HCT116 (cell line): ENCODE measurements around the gene LRP1B. TPM values are rescaled to one million over a fixed set of nuclear protein-coding genes. Genes with fewer than 3 reads are reported as not detected.

ENCODE experiments used
- ATAC-seq: fragments of 200-7000 bp; cut with Tn5 transposase; 2 replicates; pipeline ENCODE4 v1.9.1; 2020; ENCODE audit warnings: mild to moderate bottlenecking, moderate library complexity
- BruUV-seq: library from RNA; stranded (reverse); fragments of 400-500 nt; replicated peaks from 2 replicates; lab custom pipeline; 2021; lab: Mats Ljungman, UMichigan
- CTCF ChIA-PET: fragments of 300-600 bp; sonication (Branson Sonifier 250); formaldehyde crosslinking; loops from one replicate; lab custom pipeline; 2021; ENCODE audit warnings: antibody characterized with exemption; lab: Charles Lee
- POLR2A ChIA-PET: fragments of 300-600, 350-600 bp; sonication (Branson Sonifier 250); formaldehyde crosslinking; loops from one replicate; lab custom pipeline; 2021; ENCODE audit warnings: antibody characterized with exemption; lab: Charles Lee
- RAD21 ChIA-PET, 2 experiments: fragments of 300-600 bp; sonication (Branson Sonifier 250); formaldehyde crosslinking; loops; one replicate each; lab custom pipeline; 2023; ENCODE audit warnings: low total read pairs in 2 of 2; ENCODE audit not compliant: uncharacterized antibody in 2 of 2, unreplicated experiment in 2 of 2, low non-redundant PET in 1 of 2; lab: Charles Lee
- DNase-seq: peaks from one replicate; pipeline ENCODE4 v3.0.0-alpha.2; 2010; ENCODE audit warnings: low read depth, low spot score
- H2AFZ ChIP-seq: fragments of 200-600 bp; shearing (Covaris generic), sonication (generic); 2 replicates; pipeline ENCODE4 v1.6.1; 2017; ENCODE audit warnings: low read depth, mixed run types, mixed read lengths, antibody characterized with exemption, low read length; ENCODE audit not compliant: poor library complexity, severe bottlenecking
- H3K27ac ChIP-seq: 2 replicates; pipeline ENCODE4 v1.5.1; 2012; ENCODE audit warnings: low read depth, low read length
- H3K27me3 ChIP-seq: fragments of 200-600 bp; sonication (generic); 2 replicates; pipeline ENCODE4 v1.6.1; 2016; ENCODE audit warnings: mixed run types, low read length, mixed read lengths; ENCODE audit not compliant: insufficient read depth
- H3K36me3 ChIP-seq, 2 experiments: fragments of 200-500 bp in 1 of 2; fragments of 200-600 bp in 1 of 2; sonication (Bioruptor generic) in 1 of 2; sonication (generic) in 1 of 2; 2 replicates each; pipeline versions ENCODE4 v1.5.1 to v1.6.1; 2014 to 2016; ENCODE audit warnings: low read length in 2 of 2, inconsistent platforms in 1 of 2, mixed read lengths in 1 of 2, mixed run types in 1 of 2; ENCODE audit not compliant: insufficient read depth in 2 of 2, control insufficient read depth in 1 of 2
- H3K4me1 ChIP-seq, 2 experiments: fragments of 200-600 bp in 1 of 2; sonication (generic) in 1 of 2; 2 replicates each; pipeline versions ENCODE4 v1.5.1 to v1.6.1; 2012 to 2017; ENCODE audit warnings: low read length in 2 of 2, inconsistent platforms in 1 of 2, mild to moderate bottlenecking in 1 of 2, mixed read lengths in 1 of 2, mixed run types in 1 of 2, moderate library complexity in 1 of 2; ENCODE audit not compliant: insufficient read depth in 2 of 2, control insufficient read depth in 1 of 2
- H3K4me2 ChIP-seq: fragments of 200-600 bp; sonication (generic); 2 replicates; pipeline ENCODE4 v1.6.1; 2017; ENCODE audit warnings: mixed run types, low read length, mixed read lengths
- H3K4me3 ChIP-seq, 2 experiments: fragments of 200-600 bp in 1 of 2; sonication (generic) in 1 of 2; replicated peaks in 1 of 2; 2 replicates each; pipeline ENCODE4 v1.5.1; 2011 to 2016; ENCODE audit warnings: low read length in 2 of 2, control low read depth in 1 of 2, low read depth in 1 of 2, mild to moderate bottlenecking in 1 of 2, mixed read lengths in 1 of 2, mixed run types in 1 of 2
- H3K79me2 ChIP-seq: fragments of 200-600 bp; sonication (generic); 2 replicates; pipeline ENCODE4 v1.6.1; 2017; ENCODE audit warnings: mild to moderate bottlenecking, mixed run types, low read length, moderate library complexity, mixed read lengths; ENCODE audit not compliant: insufficient read depth
- H3K9ac ChIP-seq: fragments of 200-600 bp; sonication (generic); 2 replicates; pipeline ENCODE4 v1.6.1; 2016; ENCODE audit warnings: low read length, mixed read lengths
- H3K9me2 ChIP-seq: fragments of 200-600 bp; sonication (generic), shearing (Covaris generic); 2 replicates; pipeline ENCODE4 v1.6.1; 2017; ENCODE audit warnings: mixed run types, mild to moderate bottlenecking, moderate library complexity; ENCODE audit not compliant: insufficient read depth
- H3K9me3 ChIP-seq, 2 experiments: fragments of 200-500 bp in 1 of 2; fragments of 200-600 bp in 1 of 2; sonication (Bioruptor generic) in 1 of 2; sonication (generic) in 1 of 2; 2 replicates each; pipeline ENCODE4 v1.6.1; 2014 to 2017; ENCODE audit warnings: low read length in 2 of 2, mixed read lengths in 2 of 2, inconsistent platforms in 1 of 2, low read depth in 1 of 2, mild to moderate bottlenecking in 1 of 2, mixed run types in 1 of 2, moderate library complexity in 1 of 2; ENCODE audit not compliant: control insufficient read depth in 1 of 2, insufficient read depth in 1 of 2
- H4K20me1 ChIP-seq: fragments of 200-600 bp; sonication (generic), shearing (Covaris generic); 2 replicates; pipeline ENCODE4 v1.6.1; 2017; ENCODE audit warnings: mixed run types, mild to moderate bottlenecking, moderate library complexity; ENCODE audit not compliant: insufficient read depth
- CBX3 ChIP-seq: IDR thresholded peaks from 2 replicates; pipeline ENCODE4 v1.6.1; 2012; ENCODE audit warnings: low read depth
- CEBPB ChIP-seq: IDR thresholded peaks from 2 replicates; pipeline ENCODE4 v1.6.1; 2012; ENCODE audit warnings: low read depth
- EGR1 ChIP-seq: IDR thresholded peaks from 2 replicates; pipeline ENCODE4 v1.6.1; 2012; ENCODE audit warnings: low read depth
- ELF1 ChIP-seq: IDR thresholded peaks from 2 replicates; pipeline ENCODE4 v1.6.1; 2012; ENCODE audit warnings: low read depth, borderline replicate concordance
- EZH2 ChIP-seq: fragments of 200-600 bp; sonication (generic); IDR thresholded peaks from 2 replicates; pipeline ENCODE4 v1.6.1; 2017; ENCODE audit warnings: antibody characterized with exemption, mixed run types
- EZH2phosphoT487 ChIP-seq: fragments of 200-600 bp; IDR thresholded peaks from 2 replicates; pipeline ENCODE4 v1.6.1; 2018; ENCODE audit warnings: antibody characterized with exemption, borderline replicate concordance
- FOSL1 ChIP-seq: IDR thresholded peaks from 2 replicates; pipeline ENCODE4 v1.6.1; 2012; ENCODE audit warnings: low read depth
- JUND ChIP-seq: IDR thresholded peaks from 2 replicates; pipeline ENCODE4 v1.6.1; 2012
- POLR2A ChIP-seq: IDR thresholded peaks from 2 replicates; pipeline ENCODE4 v1.7.0; 2011; ENCODE audit warnings: borderline replicate concordance; ENCODE audit not compliant: insufficient read depth, insufficient read length; ENCODE audit errors: extremely low read depth
- POLR2AphosphoS5 ChIP-seq: IDR thresholded peaks from 2 replicates; pipeline ENCODE4 v1.6.1; 2011; ENCODE audit warnings: mild to moderate bottlenecking, low read depth, low read length, moderate library complexity
- RAD21 ChIP-seq: IDR thresholded peaks from 2 replicates; pipeline ENCODE4 v1.6.1; 2012; ENCODE audit warnings: low read depth, mild to moderate bottlenecking
- SIN3A ChIP-seq: IDR thresholded peaks from 2 replicates; pipeline ENCODE4 v1.6.1; 2012; ENCODE audit warnings: low read depth
- SP1 ChIP-seq: IDR thresholded peaks from 2 replicates; pipeline ENCODE4 v1.6.1; 2012; ENCODE audit warnings: low read depth
- SRF ChIP-seq: IDR thresholded peaks from 2 replicates; pipeline ENCODE4 v1.6.1; 2012; ENCODE audit warnings: low read depth
- TCF7L2 ChIP-seq: IDR thresholded peaks from 2 replicates; pipeline ENCODE4 v1.7.0; 2011; ENCODE audit warnings: borderline replicate concordance, inconsistent platforms; ENCODE audit not compliant: insufficient read depth, insufficient read length; ENCODE audit errors: extremely low read depth
- ZFX ChIP-seq: fragments of 450-650 bp; IDR thresholded peaks from 2 replicates; pipeline ENCODE4 v1.6.1; 2017
- ZNF274 ChIP-seq: fragments of 200-500 bp; sonication (Bioruptor generic); IDR thresholded peaks from 2 replicates; pipeline ENCODE4 v1.6.1; 2014; ENCODE audit warnings: mild to moderate bottlenecking, low read depth, low read length, inconsistent platforms
- intact Hi-C: fragments of 100-400 bp; cut with micrococcal nuclease; formaldehyde crosslinking; loops from 2 replicates; pipeline ENCODE4 v1.10.0; 2022
- total RNA-seq: library from RNA; stranded (reverse); gene quantifications from one replicate; pipeline ENCODE4 v1.2.1, GENCODE V29; 2021; ENCODE audit not compliant: unreplicated experiment
- TF ChIP-seq, protein P1 (sequence below): IDR thresholded peaks from 2 replicates; pipeline ENCODE4 v1.6.1; 2011; ENCODE audit warnings: mild to moderate bottlenecking, low read length, moderate library complexity; ENCODE audit not compliant: insufficient replicate concordance; ENCODE audit errors: extremely low read depth
- TF ChIP-seq, protein P2 (sequence below): IDR thresholded peaks from 2 replicates; pipeline ENCODE4 v1.6.1; 2012

Gene LRP1B
- total RNA-seq, 1 experiment from 2014 or later: 0.34 TPM

GRCh38 chr2:140862181-140862580 is 1268.6 kb downstream of the LRP1B start:
- ChIA-PET CTCF (no interaction called here), POLR2A (no interaction called here), RAD21 (no interaction called here)
- H3K4me1 ChIP-seq: no peaks in the 10 kb centered on the region
- no peak overlapping the region for H2AFZ ChIP-seq
- no peaks in the 10 kb centered on the region; the same call in 1 of the 2 replicates for H3K9me2 ChIP-seq
- H3K27me3 ChIP-seq: no peaks in the 10 kb centered on the region
- H3K4me2 ChIP-seq: no peak overlapping the region
- H3K9ac ChIP-seq: no peak overlapping the region
- H4K20me1 ChIP-seq: no peaks in the 10 kb centered on the region
- no peaks in the 10 kb centered on the region for H3K9me3 ChIP-seq
- no peaks in the 10 kb centered on the region for H3K36me3 ChIP-seq
- no peak overlapping the region for H3K27ac ChIP-seq
- H3K79me2 ChIP-seq: no peaks in the 10 kb centered on the region
- DNase-seq (no peak), ATAC-seq (no peak)
- no peak overlapping the region for H3K4me3 ChIP-seq
- intact Hi-C loops: loop anchor here (5.0 to 10.0 kb wide), 3 partner anchors 693 to 1937 kb away; no protein-coding TSS in a partner anchor
- BruUV-seq: no TSS peak
- TF ChIP-seq EZH2 (no peak), EZH2phosphoT487 (no peak), RAD21 (no peak), JUND (no peak), SRF (no peak)
- TF ChIP-seq, protein P1, sequence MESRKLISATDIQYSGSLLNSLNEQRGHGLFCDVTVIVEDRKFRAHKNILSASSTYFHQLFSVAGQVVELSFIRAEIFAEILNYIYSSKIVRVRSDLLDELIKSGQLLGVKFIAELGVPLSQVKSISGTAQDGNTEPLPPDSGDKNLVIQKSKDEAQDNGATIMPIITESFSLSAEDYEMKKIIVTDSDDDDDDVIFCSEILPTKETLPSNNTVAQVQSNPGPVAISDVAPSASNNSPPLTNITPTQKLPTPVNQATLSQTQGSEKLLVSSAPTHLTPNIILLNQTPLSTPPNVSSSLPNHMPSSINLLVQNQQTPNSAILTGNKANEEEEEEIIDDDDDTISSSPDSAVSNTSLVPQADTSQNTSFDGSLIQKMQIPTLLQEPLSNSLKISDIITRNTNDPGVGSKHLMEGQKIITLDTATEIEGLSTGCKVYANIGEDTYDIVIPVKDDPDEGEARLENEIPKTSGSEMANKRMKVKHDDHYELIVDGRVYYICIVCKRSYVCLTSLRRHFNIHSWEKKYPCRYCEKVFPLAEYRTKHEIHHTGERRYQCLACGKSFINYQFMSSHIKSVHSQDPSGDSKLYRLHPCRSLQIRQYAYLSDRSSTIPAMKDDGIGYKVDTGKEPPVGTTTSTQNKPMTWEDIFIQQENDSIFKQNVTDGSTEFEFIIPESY: no peak

- CTCF ChIA-PET: no interaction called here
- Histone ChIP-seq H3K9ac (no peak overlapping the region), H3K27ac (no peak overlapping the region), H3K79me2 (no peaks in the 10 kb centered on the region), H3K36me3 (no peaks in the 10 kb centered on the region), H4K20me1 (no peaks in the 10 kb centered on the region), H3K4me1 (no peaks in the 10 kb centered on the region), H2AFZ (no peak overlapping the region), H3K9me3 (no peaks in the 10 kb centered on the region), H3K27me3 (no peaks in the 10 kb centered on the region), H3K9me2 (no peaks in the 10 kb centered on the region; the same call in 1 of the 2 replicates), H3K4me2 (no peak overlapping the region), H3K4me3 (no peak overlapping the region)
- POLR2A ChIA-PET: no interaction called here
- intact Hi-C loops: loop anchor here (5.0 to 10.0 kb wide), 3 partner anchors 693 to 1937 kb away; no protein-coding TSS in a partner anchor
- BruUV-seq: no TSS peak
- DNase-seq: no peak
- no peak for ATAC-seq
- RAD21 ChIA-PET: no interaction called here
- TF ChIP-seq POLR2A: no peak
- TF ChIP-seq ELF1: no peak
- TF ChIP-seq, protein P1: no peak
- TF ChIP-seq CEBPB: no peak
- no peak for TF ChIP-seq SP1
- no peak for TF ChIP-seq POLR2AphosphoS5
- no peak for TF ChIP-seq EGR1
- no peak for TF ChIP-seq SIN3A
- TF ChIP-seq, protein P2, sequence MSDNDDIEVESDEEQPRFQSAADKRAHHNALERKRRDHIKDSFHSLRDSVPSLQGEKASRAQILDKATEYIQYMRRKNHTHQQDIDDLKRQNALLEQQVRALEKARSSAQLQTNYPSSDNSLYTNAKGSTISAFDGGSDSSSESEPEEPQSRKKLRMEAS: no peak
- TF ChIP-seq SRF: no peak
- no peak for TF ChIP-seq FOSL1
- no peak for TF ChIP-seq TCF7L2
- no peak for TF ChIP-seq CBX3
- no peak for TF ChIP-seq ZFX
- TF ChIP-seq EZH2phosphoT487: no peak
- TF ChIP-seq RAD21: no peak
- TF ChIP-seq ZNF274: no peak
Observed at GRCh38 chr2:140861666-140862065, 1269.2 kb downstream of the LRP1B start.
